CD14-positive monocyte (primary cell): ENCODE results near the gene NPRL2. TPM values are rescaled to one million over a fixed set of nuclear protein-coding genes. Genes with fewer than 3 reads are reported as not detected.

ENCODE experiments used
- DNase-seq, 3 donors: peaks; one replicate each; pipeline ENCODE4 v3.0.0-alpha.2; 2011 to 2022
- H2AFZ ChIP-seq: 2 replicates; pipeline ENCODE4 v1.6.0; 2012; ENCODE audit warnings: mild to moderate bottlenecking, low read depth, low read length, inconsistent platforms; ENCODE audit not compliant: insufficient read depth, poor library complexity, severe bottlenecking
- H3K27ac ChIP-seq, 2 donors: 1 replicate in 1 of 2; 2 replicates in 1 of 2; pipeline ENCODE4 v1.5.1; 2012 to 2013; ENCODE audit warnings: low read length in 2 of 2, control low read depth in 1 of 2, inconsistent platforms in 1 of 2, low read depth in 1 of 2, mild to moderate bottlenecking in 1 of 2
- H3K27me3 ChIP-seq, 2 donors: one replicate each; pipeline versions ENCODE4 v1.6.0 to v1.6.1; 2011 to 2013; ENCODE audit warnings: low read length in 2 of 2; ENCODE audit not compliant: control insufficient read depth in 2 of 2, insufficient read depth in 2 of 2
- H3K36me3 ChIP-seq, 2 donors: replicated peaks in 1 of 2; 1 replicate in 1 of 2; 2 replicates in 1 of 2; pipeline versions ENCODE4 v1.5.1 to v1.6.1; 2012 to 2013; ENCODE audit warnings: low read length in 2 of 2, control low read depth in 1 of 2, inconsistent platforms in 1 of 2, mild to moderate bottlenecking in 1 of 2; ENCODE audit not compliant: insufficient read depth in 2 of 2, control insufficient read depth in 1 of 2
- H3K4me1 ChIP-seq, 2 donors: 1 replicate in 1 of 2; 2 replicates in 1 of 2; pipeline versions ENCODE4 v1.5.1 to v1.6.1; 2012 to 2013; ENCODE audit warnings: low read length in 2 of 2, control low read depth in 1 of 2, inconsistent platforms in 1 of 2, mild to moderate bottlenecking in 1 of 2, moderate library complexity in 1 of 2; ENCODE audit not compliant: insufficient read depth in 2 of 2, control insufficient read depth in 1 of 2
- H3K4me2 ChIP-seq: replicated peaks from 2 replicates; pipeline ENCODE3; 2012; ENCODE audit warnings: low read length, moderate library complexity, mild to moderate bottlenecking; ENCODE audit not compliant: poor library complexity, severe bottlenecking; ENCODE audit errors: extremely low read depth
- H3K4me3 ChIP-seq, 3 experiments: fragments of 200-600 bp in 1 of 3; sonication (generic) in 1 of 3; replicated peaks in 1 of 3; 1 replicate in 2 of 3; 2 replicates in 1 of 3; pipeline ENCODE4 v1.5.1; 2011 to 2013; ENCODE audit warnings: low read length in 3 of 3, mild to moderate bottlenecking in 3 of 3, control low read depth in 2 of 3, low read depth in 2 of 3, inconsistent platforms in 1 of 3, moderate library complexity in 1 of 3
- H3K79me2 ChIP-seq: 2 replicates; pipeline ENCODE4 v1.6.0; 2012; ENCODE audit warnings: mild to moderate bottlenecking, control low read depth, inconsistent platforms, low read length, moderate library complexity; ENCODE audit not compliant: insufficient read depth
- H3K9ac ChIP-seq: 2 replicates; pipeline ENCODE4 v1.6.0; 2017; ENCODE audit warnings: low read length, mild to moderate bottlenecking; ENCODE audit not compliant: insufficient read depth, poor library complexity, severe bottlenecking
- H3K9me3 ChIP-seq, 2 donors: replicated peaks in 1 of 2; 1 replicate in 1 of 2; 2 replicates in 1 of 2; pipeline versions ENCODE4 v1.5.1 to v1.6.1; 2012 to 2013; ENCODE audit warnings: low read length in 2 of 2, control low read depth in 1 of 2; ENCODE audit not compliant: control insufficient read depth in 1 of 2, insufficient read depth in 1 of 2
- H4K20me1 ChIP-seq: 2 replicates; pipeline ENCODE4 v1.6.0; 2012; ENCODE audit warnings: mild to moderate bottlenecking, low read length, control low read depth, moderate library complexity; ENCODE audit not compliant: insufficient read depth
- H3K27ac Mint-ChIP-seq, 7 donors: one replicate each; pipeline ENCODE4 v1.8.0; 2020; ENCODE audit warnings: mild to moderate bottlenecking in 7 of 7, mixed read lengths in 7 of 7, moderate library complexity in 6 of 7, inconsistent platforms in 2 of 7
- H3K27me3 Mint-ChIP-seq, 3 donors: one replicate each; pipeline ENCODE4 v1.8.0; 2021 to 2022; ENCODE audit warnings: low read depth in 3 of 3, mild to moderate bottlenecking in 3 of 3, mixed read lengths in 3 of 3, moderate library complexity in 3 of 3, inconsistent platforms in 1 of 3
- H3K36me3 Mint-ChIP-seq, 2 donors: one replicate each; pipeline ENCODE4 v1.8.0; 2020; ENCODE audit warnings: mixed read lengths in 2 of 2, inconsistent platforms in 1 of 2, mild to moderate bottlenecking in 1 of 2
- H3K4me1 Mint-ChIP-seq: one replicate; pipeline ENCODE4 v1.8.0; 2020; ENCODE audit warnings: mild to moderate bottlenecking, mixed read lengths
- H3K4me3 Mint-ChIP-seq, 2 donors: one replicate each; pipeline ENCODE4 v1.8.0; 2020; ENCODE audit warnings: mild to moderate bottlenecking in 2 of 2, mixed read lengths in 2 of 2, moderate library complexity in 1 of 2
- H3K9me3 Mint-ChIP-seq, 7 donors: one replicate each; pipeline ENCODE4 v1.8.0; 2020 to 2022; ENCODE audit warnings: mixed read lengths in 7 of 7, mild to moderate bottlenecking in 6 of 7, moderate library complexity in 6 of 7, inconsistent platforms in 2 of 7
- WGBS: methylation state at CpG from one replicate; pipeline ENCODE4 v1.1.5; 2013; ENCODE audit warnings: missing lambda C conversion rate; ENCODE audit not compliant: insufficient coverage; 5-methylcytosine and 5-hydroxymethylcytosine counted together
- intact Hi-C, 2 donors: fragments of 100-400 bp; cut with micrococcal nuclease; formaldehyde crosslinking; loops; one replicate each; pipeline versions ENCODE4 v1.15.0 to v1.15.1; 2023
- polyA plus RNA-seq, 3 donors: library from polyadenylated mRNA; depleted of rRNA in 1 of 3; unstranded in 2 of 3; stranded (reverse) in 1 of 3; fragments of 300-500 nt in 2 of 3; fragments of >200 nt in 1 of 3; fragmentation: Illumina TruSeq in 2 of 3; gene quantifications; 1 replicate in 2 of 3; 2 replicates in 1 of 3; pipeline ENCODE4 v1.2.3, GENCODE V29; 2012 to 2021
- TF ChIP-seq, protein P1 (sequence below): fragments of 200-600 bp; IDR thresholded peaks from one replicate; pipeline ENCODE4 v1.8.0; 2022; ENCODE audit warnings: antibody characterized with exemption, mild to moderate bottlenecking

NPRL2 gene
- polyA plus RNA-seq, 3 donors: 20.9 to 37.9 (median 23.5) TPM

DNA sequence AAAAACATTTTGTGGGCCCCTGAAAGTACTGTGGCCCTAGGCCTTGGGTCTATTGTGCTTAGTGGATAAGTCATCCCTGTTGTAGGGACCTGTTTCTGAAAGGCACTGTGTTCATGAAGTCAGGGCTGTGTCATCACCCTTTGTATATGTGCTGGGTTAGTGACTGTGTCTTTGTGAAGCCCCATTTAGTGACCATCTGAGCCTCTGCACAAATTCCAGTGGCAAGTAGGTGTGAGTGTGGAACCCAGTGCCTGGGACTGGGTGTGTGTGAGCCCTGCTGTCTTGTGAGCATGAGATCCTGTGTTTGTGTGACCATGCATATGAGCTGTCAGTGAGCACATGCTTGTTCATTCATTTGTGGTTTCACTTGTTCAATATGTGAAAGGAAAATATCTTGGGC lies 46.0 kb downstream of the NPRL2 start:
- Histone ChIP-seq H2AFZ (no peak overlapping the region), H3K9ac (no peak overlapping the region), H4K20me1 (no peaks in the 10 kb centered on the region), H3K27ac (peak overlapping the region in 1 of 2 donors; percentile 26), H3K4me3 (no peak overlapping the region), H3K79me2 (peaks cover 17% of the 10 kb centered on the region), H3K4me2 (no peak overlapping the region), H3K9me3 (peaks cover 0 to 23% of the 10 kb centered on the region in 2 donors), H3K36me3 (no peaks in the 10 kb centered on the region), H3K27me3 (no peaks in the 10 kb centered on the region), H3K4me1 (peaks cover 16 to 17% of the 10 kb centered on the region in 2 donors)
- TF ChIP-seq, protein P1, sequence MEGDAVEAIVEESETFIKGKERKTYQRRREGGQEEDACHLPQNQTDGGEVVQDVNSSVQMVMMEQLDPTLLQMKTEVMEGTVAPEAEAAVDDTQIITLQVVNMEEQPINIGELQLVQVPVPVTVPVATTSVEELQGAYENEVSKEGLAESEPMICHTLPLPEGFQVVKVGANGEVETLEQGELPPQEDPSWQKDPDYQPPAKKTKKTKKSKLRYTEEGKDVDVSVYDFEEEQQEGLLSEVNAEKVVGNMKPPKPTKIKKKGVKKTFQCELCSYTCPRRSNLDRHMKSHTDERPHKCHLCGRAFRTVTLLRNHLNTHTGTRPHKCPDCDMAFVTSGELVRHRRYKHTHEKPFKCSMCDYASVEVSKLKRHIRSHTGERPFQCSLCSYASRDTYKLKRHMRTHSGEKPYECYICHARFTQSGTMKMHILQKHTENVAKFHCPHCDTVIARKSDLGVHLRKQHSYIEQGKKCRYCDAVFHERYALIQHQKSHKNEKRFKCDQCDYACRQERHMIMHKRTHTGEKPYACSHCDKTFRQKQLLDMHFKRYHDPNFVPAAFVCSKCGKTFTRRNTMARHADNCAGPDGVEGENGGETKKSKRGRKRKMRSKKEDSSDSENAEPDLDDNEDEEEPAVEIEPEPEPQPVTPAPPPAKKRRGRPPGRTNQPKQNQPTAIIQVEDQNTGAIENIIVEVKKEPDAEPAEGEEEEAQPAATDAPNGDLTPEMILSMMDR: no peak
- Mint-ChIP-seq H3K27ac (no peak overlapping the region), H3K9me3 (peaks cover 0 to 23% (median 19%) of the 10 kb centered on the region in 7 donors), H3K27me3 (no peaks in the 10 kb centered on the region), H3K4me1 (peaks cover 21% of the 10 kb centered on the region), H3K4me3 (no peak overlapping the region), H3K36me3 (peaks cover 0 to 8% of the 10 kb centered on the region in 2 donors)
- DNase-seq: peak in 1 of 3 donors; percentile 7
- intact Hi-C loops: no loop called here

DNA sequence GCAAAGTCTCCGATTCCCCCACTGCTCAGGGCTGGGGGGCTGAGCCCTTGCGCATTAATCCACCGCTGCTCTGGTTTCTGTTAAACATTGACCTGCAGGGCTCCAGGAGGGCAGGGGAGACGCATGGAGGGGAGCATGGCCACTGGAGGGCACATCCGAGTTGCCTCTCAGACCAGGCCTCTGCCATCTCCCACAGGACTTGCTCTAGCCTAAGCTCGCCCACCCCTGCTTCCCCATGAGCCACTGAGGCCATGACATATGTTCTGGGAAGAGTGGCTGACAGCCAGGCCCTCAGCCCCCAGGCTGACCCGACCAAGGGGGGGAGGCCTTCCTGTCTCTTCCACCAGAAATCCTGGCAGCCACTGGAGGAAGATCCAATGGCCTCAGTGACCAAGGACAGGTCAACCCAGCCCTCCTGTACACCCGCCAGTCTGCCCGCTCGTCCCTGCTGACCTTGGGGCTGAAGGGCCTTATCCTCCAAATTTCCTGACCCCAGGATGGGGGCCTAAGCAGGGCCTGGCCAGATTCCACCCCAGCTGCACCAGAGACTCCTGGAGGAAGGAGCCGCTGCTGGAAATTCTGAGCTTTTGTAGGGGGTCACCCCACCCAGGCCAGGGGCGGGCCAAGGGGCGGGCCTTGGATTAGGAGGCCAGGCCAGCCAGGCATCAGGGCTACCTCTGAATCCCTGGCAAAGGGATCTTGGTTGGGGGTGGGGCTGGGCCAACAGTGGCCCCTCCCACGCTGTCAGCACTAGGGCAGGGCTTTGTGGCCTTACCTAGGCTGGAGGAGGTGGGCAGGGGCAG lies 47.4 kb downstream of the NPRL2 start, which contains the start of gene HYAL1:
Gene HYAL1 (minus strand): TSS at position 562 of the 803 bp plus-strand sequence. CDS start 618 bp downstream, outside the sequence.
- Mint-ChIP-seq H3K4me1 (peaks cover 30% of the 10 kb centered on the region), H3K36me3 (peaks cover 0 to 2% of the 10 kb centered on the region in 2 donors), H3K27ac (peak within 1 kb of the TSS in 2 of 7 donors; percentile 15 to 37), H3K4me3 (no peak within 1 kb of the TSS), H3K27me3 (no peaks in the 10 kb centered on the region), H3K9me3 (peaks cover 0 to 12% (median 9%) of the 10 kb centered on the region in 7 donors)
- Histone ChIP-seq H3K27ac (no peak within 1 kb of the TSS), H2AFZ (no peak within 1 kb of the TSS), H3K4me2 (no peak within 1 kb of the TSS), H3K9me3 (peaks cover 0 to 14% of the 10 kb centered on the region in 2 donors), H3K9ac (peak within 1 kb of the TSS; percentile 21), H3K27me3 (no peaks in the 10 kb centered on the region), H4K20me1 (no peaks in the 10 kb centered on the region), H3K36me3 (no peaks in the 10 kb centered on the region), H3K4me3 (no peak within 1 kb of the TSS), H3K4me1 (peaks cover 24 to 27% of the 10 kb centered on the region in 2 donors), H3K79me2 (peaks cover 24% of the 10 kb centered on the region)
- TF ChIP-seq, protein P1: no peak
- 82% methylated on average over 7 of the region's 14 CpGs for whole genome bisulfite sequencing
- DNase-seq: peak in 1 of 3 donors; percentile 2
- intact Hi-C loops: no loop called here
